Skeletal muscle cell (primary cell): ENCODE results near the gene NKD2.
A peak's percentile ranks its signal among the peaks of the same experiment; 100 is the strongest.
"Not testable (repeated sequence)": the region's sequence is repeated elsewhere in the genome, so short reads cannot be mapped to it uniquely, and the experiment has no call there.

Experiments
- DNase-seq: peaks from one replicate; pipeline ENCODE4 v3.0.0-alpha.2; 2010; ENCODE audit warnings: low read depth
- H3K4me3 ChIP-seq: 2 replicates; pipeline ENCODE4 v1.5.1; 2011; ENCODE audit warnings: low read depth, mild to moderate bottlenecking, control low read depth, low read length, moderate library complexity

Gene NKD2

GRCh38 chr5:998246-999031, 10.2 kb upstream of the NKD2 start:
- DNase-seq, result no peak

GRCh38 chr5:999032-999501, 9.5 kb upstream of the NKD2 start:
- DNase-seq, result no peak

More at GRCh38 chr5:998246-999031, 10.2 kb upstream of the NKD2 start:
- no peak overlapping the region for H3K4me3 ChIP-seq

GRCh38 chr5:999724-1000123, 8.9 kb upstream of the NKD2 start:
- no peak for DNase-seq
- no peak overlapping the region for H3K4me3 ChIP-seq

More at GRCh38 chr5:999032-999501, 9.5 kb upstream of the NKD2 start:
- H3K4me3 ChIP-seq, result no peak overlapping the region

GRCh38 chr5:1000329-1000728, 8.3 kb upstream of the NKD2 start:
- no peak for DNase-seq
- no peak overlapping the region for H3K4me3 ChIP-seq

GRCh38 chr5:1000831-1001230, 7.8 kb upstream of the NKD2 start:
- not testable (repeated sequence) for DNase-seq, H3K4me3 ChIP-seq

GRCh38 chr5:1001406-1002270, 7.0 kb upstream of the NKD2 start:
- H3K4me3 ChIP-seq, result no peak overlapping the region
- DNase-seq, result no peak

- no peak overlapping the region for H3K4me3 ChIP-seq
- DNase-seq, result no peak
These were observed 6.4 kb upstream of the NKD2 start for GRCh38 chr5:1002271-1002546.

GRCh38 chr5:1002836-1003235, 5.8 kb upstream of the NKD2 start:
- H3K4me3 ChIP-seq, result no peak overlapping the region
- no peak for DNase-seq

GRCh38 chr5:1003296-1003937, 5.2 kb upstream of the NKD2 start:
- H3K4me3 ChIP-seq, result no peak overlapping the region
- DNase-seq, result no peak

GRCh38 chr5:1004461-1005248, 3.9 kb upstream of the NKD2 start:
- peak overlapping the region; percentile 30 for H3K4me3 ChIP-seq
- DNase-seq, result no peak

- H3K4me3 ChIP-seq, result peak overlapping the region; percentile 30
- no peak for DNase-seq
These were observed 3.3 kb upstream of the NKD2 start for GRCh38 chr5:1005249-1005851.

- DNase-seq, result no peak
- no peak overlapping the region for H3K4me3 ChIP-seq
These were observed 2.5 kb upstream of the NKD2 start for GRCh38 chr5:1005904-1006655.

- DNase-seq, result no peak
- no peak overlapping the region for H3K4me3 ChIP-seq
These were observed 1.9 kb upstream of the NKD2 start for GRCh38 chr5:1006656-1007071.

GRCh38 chr5:1007221-1007680, 1.4 kb upstream of the NKD2 start:
- no peak overlapping the region for H3K4me3 ChIP-seq
- no peak for DNase-seq

- H3K4me3 ChIP-seq, result no peak overlapping the region
- no peak for DNase-seq
These were observed 736 bp upstream of the NKD2 start for GRCh38 chr5:1007681-1008450.

- no peak for DNase-seq
- no peak overlapping the region for H3K4me3 ChIP-seq
These were observed 968 bp downstream of the NKD2 start for GRCh38 chr5:1009359-1010180.

- H3K4me3 ChIP-seq, result no peak overlapping the region
- no peak for DNase-seq
These were observed 1.5 kb downstream of the NKD2 start for GRCh38 chr5:1010181-1010510.
